H9 (cell line): Measurements from ENCODE around the gene ZNF485. TPM values are rescaled to one million over a fixed set of nuclear protein-coding genes. Genes with fewer than 3 reads are reported as not detected.

Experiments
- DNase-seq: peaks from one replicate; pipeline ENCODE4 v3.0.0-alpha.2; 2017
- H2AFZ ChIP-seq: one replicate; pipeline ENCODE4 v1.6.1; 2013; ENCODE audit warnings: mild to moderate bottlenecking, low read length, control low read depth, moderate library complexity
- H2AK5ac ChIP-seq: 2 replicates; pipeline ENCODE4 v1.6.1; 2013; ENCODE audit warnings: low read length, control low read depth, mixed read lengths; ENCODE audit not compliant: insufficient read length
- H2BK120ac ChIP-seq: one replicate; pipeline ENCODE4 v1.6.1; 2013; ENCODE audit warnings: low read depth, mild to moderate bottlenecking, low read length, control low read depth, inconsistent platforms; ENCODE audit not compliant: poor library complexity, severe bottlenecking
- H2BK12ac ChIP-seq: 2 replicates; pipeline ENCODE4 v1.6.1; 2013; ENCODE audit warnings: low read length, control low read depth, mixed read lengths, low read depth; ENCODE audit not compliant: insufficient read length
- H2BK15ac ChIP-seq: 2 replicates; pipeline ENCODE4 v1.6.1; 2013; ENCODE audit warnings: low read depth, low read length, control low read depth
- H2BK20ac ChIP-seq: one replicate; pipeline ENCODE4 v1.6.1; 2013; ENCODE audit warnings: low read depth, mild to moderate bottlenecking, low read length, control low read depth, inconsistent platforms; ENCODE audit not compliant: poor library complexity, severe bottlenecking
- H2BK5ac ChIP-seq: 2 replicates; pipeline ENCODE4 v1.6.1; 2013; ENCODE audit warnings: low read length, control low read depth, mixed read lengths; ENCODE audit not compliant: insufficient read length
- H3K14ac ChIP-seq: 2 replicates; pipeline ENCODE4 v1.6.1; 2013; ENCODE audit warnings: low read length, control low read depth; ENCODE audit not compliant: insufficient read depth
- H3K18ac ChIP-seq: 2 replicates; pipeline ENCODE4 v1.6.1; 2013; ENCODE audit warnings: low read depth, mild to moderate bottlenecking, mixed read lengths, low read length, control low read depth; ENCODE audit not compliant: insufficient read length
- H3K23ac ChIP-seq: 2 replicates; pipeline ENCODE4 v1.6.1; 2013; ENCODE audit warnings: low read length, control low read depth, mixed read lengths, low read depth; ENCODE audit not compliant: insufficient read length
- H3K23me2 ChIP-seq: 2 replicates; pipeline ENCODE4 v1.6.1; 2013; ENCODE audit warnings: low read depth, mild to moderate bottlenecking, mixed read lengths, low read length, control low read depth; ENCODE audit not compliant: insufficient read length, poor library complexity, severe bottlenecking
- H3K27ac ChIP-seq: 2 replicates; pipeline ENCODE4 v1.5.1; 2013; ENCODE audit warnings: low read length, control low read depth, mixed read lengths, low read depth; ENCODE audit not compliant: insufficient read length
- H3K27me3 ChIP-seq: 2 replicates; pipeline ENCODE4 v1.6.1; 2013; ENCODE audit warnings: low read length, control low read depth, inconsistent platforms; ENCODE audit not compliant: insufficient read depth
- H3K4ac ChIP-seq: 2 replicates; pipeline ENCODE4 v1.6.1; 2013; ENCODE audit warnings: low read depth, mild to moderate bottlenecking, control low read depth, inconsistent platforms, low read length, moderate library complexity
- H3K4me1 ChIP-seq: 2 replicates; pipeline ENCODE4 v1.6.1; 2013; ENCODE audit warnings: low read length, control low read depth, inconsistent platforms; ENCODE audit not compliant: insufficient read depth
- H3K4me2 ChIP-seq: 2 replicates; pipeline ENCODE4 v1.6.1; 2013; ENCODE audit warnings: low read length, control low read depth, mixed read lengths; ENCODE audit not compliant: insufficient read length, insufficient read depth
- H3K56ac ChIP-seq: 2 replicates; pipeline ENCODE4 v1.6.1; 2013; ENCODE audit warnings: low read depth, mild to moderate bottlenecking, mixed read lengths, low read length, control low read depth; ENCODE audit not compliant: insufficient read length
- H3K79me1 ChIP-seq: 2 replicates; pipeline ENCODE4 v1.6.1; 2013; ENCODE audit warnings: low read depth, mild to moderate bottlenecking, moderate library complexity, low read length, control low read depth, inconsistent platforms; ENCODE audit not compliant: insufficient read depth, poor library complexity, severe bottlenecking
- H3K79me2 ChIP-seq: 2 replicates; pipeline ENCODE4 v1.6.1; 2013; ENCODE audit warnings: low read length, control low read depth, inconsistent platforms; ENCODE audit not compliant: insufficient read depth
- H3K9ac ChIP-seq: 2 replicates; pipeline ENCODE4 v1.6.1; 2013; ENCODE audit warnings: low read length, control low read depth, mixed read lengths; ENCODE audit not compliant: insufficient read length; ENCODE audit errors: extremely low read depth
- H3K9me3 ChIP-seq: one replicate; pipeline ENCODE4 v1.6.1; 2013; ENCODE audit warnings: low read depth, low read length, inconsistent platforms; ENCODE audit not compliant: control insufficient read depth
- H3T11ph ChIP-seq: one replicate; pipeline ENCODE4 v1.6.1; 2013; ENCODE audit warnings: mild to moderate bottlenecking, low read length, control low read depth, inconsistent platforms
- H4K20me1 ChIP-seq: one replicate; pipeline ENCODE4 v1.6.1; 2013; ENCODE audit not compliant: control insufficient read depth, insufficient read length, insufficient read depth
- H4K5ac ChIP-seq: 2 replicates; pipeline ENCODE4 v1.6.1; 2013; ENCODE audit warnings: low read depth, mild to moderate bottlenecking, mixed read lengths, low read length, control low read depth; ENCODE audit not compliant: insufficient read length
- H4K8ac ChIP-seq: replicated peaks from 2 replicates; pipeline ENCODE4 v1.6.1; 2013; ENCODE audit warnings: low read length, control low read depth, mixed read lengths, low read depth; ENCODE audit not compliant: insufficient read length
- H4K91ac ChIP-seq: 2 replicates; pipeline ENCODE4 v1.6.1; 2013; ENCODE audit warnings: low read depth, mild to moderate bottlenecking, moderate library complexity, mixed read lengths, low read length, control low read depth; ENCODE audit not compliant: insufficient read length
- H3K27ac Mint-ChIP-seq, 3 experiments: 2 replicates in 2 of 3; 3 replicates in 1 of 3; pipeline ENCODE4 v1.8.0; 2020 to 2021; ENCODE audit warnings: mixed read lengths in 3 of 3, mild to moderate bottlenecking in 1 of 3, moderate library complexity in 1 of 3
- H3K27me3 Mint-ChIP-seq: 2 replicates; pipeline ENCODE4 v1.8.0; 2021; ENCODE audit warnings: low read depth, mild to moderate bottlenecking, moderate library complexity, mixed read lengths
- H3K36me3 Mint-ChIP-seq, 3 experiments: 2 replicates in 2 of 3; 3 replicates in 1 of 3; pipeline ENCODE4 v1.8.0; 2020 to 2021; ENCODE audit warnings: low read depth in 3 of 3, mixed read lengths in 3 of 3; ENCODE audit not compliant: insufficient read depth in 1 of 3
- H3K4me1 Mint-ChIP-seq, 2 experiments: 2 replicates each; pipeline ENCODE4 v1.8.0; 2020; ENCODE audit warnings: mixed read lengths in 2 of 2
- H3K4me3 Mint-ChIP-seq, 2 experiments: 2 replicates in 1 of 2; 3 replicates in 1 of 2; pipeline ENCODE4 v1.8.0; 2020 to 2021; ENCODE audit warnings: mild to moderate bottlenecking in 2 of 2, mixed read lengths in 2 of 2, moderate library complexity in 1 of 2
- H3K9me3 Mint-ChIP-seq, 2 experiments: 2 replicates in 1 of 2; 3 replicates in 1 of 2; pipeline ENCODE4 v1.8.0; 2020; ENCODE audit warnings: mild to moderate bottlenecking in 2 of 2, mixed read lengths in 2 of 2, moderate library complexity in 1 of 2
- CTCF ChIP-seq: fragments of 200-600 bp; sonication (generic); conservative IDR thresholded peaks from 3 replicates; pipeline ENCODE4 v1.8.0; 2021; ENCODE audit warnings: antibody characterized with exemption, mild to moderate bottlenecking
- WGBS: extraction: QIAGEN DNeasy Blood & Tissue Kit; methylation state at CpG from one replicate; pipeline ENCODE4 v1.1.7; 2013; ENCODE audit warnings: missing lambda C conversion rate, low lambda C conversion rate, mixed read lengths; ENCODE audit not compliant: insufficient read length; ENCODE audit errors: extremely low coverage; 5-methylcytosine and 5-hydroxymethylcytosine counted together
- total RNA-seq: library from RNA; stranded (reverse); gene quantifications from 2 replicates; pipeline ENCODE4 v1.2.1, GENCODE V29; 2021

The ZNF485 gene
- total RNA-seq, 1 experiment from 2014 or later = 8.9 TPM

GRCh38 chr10:43607199-43607573 lies 948 bp downstream of the ZNF485 start:
- no peaks in the 10 kb centered on the region for H3K4me1 ChIP-seq
- H2AFZ ChIP-seq = no peak overlapping the region

More at GRCh38 chr10:43607199-43607573, 948 bp downstream of the ZNF485 start:
- no peaks in the 10 kb centered on the region for H3K79me1 ChIP-seq
- no peak overlapping the region for H3K27ac ChIP-seq
- no peak for TF ChIP-seq CTCF
- H3K23me2 ChIP-seq = peaks cover 9% of the 10 kb centered on the region
- H3K18ac ChIP-seq = no peak overlapping the region
- H2BK15ac ChIP-seq = no peak overlapping the region
- H3K27me3 ChIP-seq = no peaks in the 10 kb centered on the region; the same call in 1 of the 2 replicates
- H4K8ac ChIP-seq = no peak overlapping the region
- no peak overlapping the region for H3K23ac ChIP-seq
- Mint-ChIP-seq H3K9me3 (peaks cover 6 to 22% of the 10 kb centered on the region in 2 experiments), H3K27ac (no peak overlapping the region), H3K4me3 (peak overlapping the region; percentile 78 to 85), H3K27me3 (peaks cover 25% of the 10 kb centered on the region), H3K36me3 (peaks cover 40 to 42% (median 40%) of the 10 kb centered on the region in 3 experiments), H3K4me1 (peaks cover 7 to 10% of the 10 kb centered on the region in 2 experiments)
- H3K4me2 ChIP-seq = peak overlapping the region; percentile 87
- H4K91ac ChIP-seq = no peak overlapping the region
- no peak overlapping the region for H2BK20ac ChIP-seq
- H3K79me2 ChIP-seq = no peaks in the 10 kb centered on the region
- no peak overlapping the region for H2BK12ac ChIP-seq
- no peak overlapping the region for H4K5ac ChIP-seq
- no peak overlapping the region for H3T11ph ChIP-seq
- WGBS = no CpG with 5 or more reads among the region's 10 CpGs
- DNase-seq = no peak
- no peak overlapping the region for H3K4ac ChIP-seq
- no peak overlapping the region for H3K9ac ChIP-seq
- no peak overlapping the region for H3K14ac ChIP-seq
- no peak overlapping the region for H2AK5ac ChIP-seq
- H3K9me3 ChIP-seq = no peaks in the 10 kb centered on the region
- H2BK5ac ChIP-seq = no peak overlapping the region
- H4K20me1 ChIP-seq = no peaks in the 10 kb centered on the region
- no peak overlapping the region for H3K56ac ChIP-seq
- H2BK120ac ChIP-seq = no peak overlapping the region
